GM23248 (cell line): ENCODE measurements around the gene LDHB. TPM values are rescaled to one million over a fixed set of nuclear protein-coding genes. Genes with fewer than 3 reads are reported as not detected.

Source experiments
- DNase-seq: peaks from one replicate; pipeline ENCODE4 v3.0.0-alpha.2; 2015
- H2AFZ ChIP-seq: fragments of 200-600 bp; sonication (generic); 2 replicates; pipeline ENCODE4 v1.6.1; 2016; ENCODE audit warnings: antibody characterized with exemption
- H3F3A ChIP-seq: fragments of 200-600 bp; sonication (generic); 2 replicates; pipeline ENCODE4 v1.6.1; 2016; ENCODE audit warnings: mild to moderate bottlenecking, antibody characterized with exemption, mixed run types; ENCODE audit not compliant: insufficient read depth
- H3K27ac ChIP-seq: fragments of 200-600 bp; sonication (generic); 2 replicates; pipeline ENCODE4 v1.5.1; 2016; ENCODE audit warnings: mild to moderate bottlenecking
- H3K27me3 ChIP-seq: fragments of 200-600 bp; sonication (generic); replicated peaks from 2 replicates; pipeline ENCODE4 v1.6.1; 2016; ENCODE audit warnings: mild to moderate bottlenecking; ENCODE audit not compliant: insufficient read depth
- H3K36me3 ChIP-seq: fragments of 200-600 bp; sonication (generic); 2 replicates; pipeline ENCODE4 v1.6.1; 2016; ENCODE audit warnings: low read depth, mild to moderate bottlenecking
- H3K4me1 ChIP-seq: fragments of 200-600 bp; sonication (generic); 2 replicates; pipeline ENCODE4 v1.6.1; 2016; ENCODE audit warnings: mild to moderate bottlenecking; ENCODE audit not compliant: insufficient read depth
- H3K4me2 ChIP-seq: fragments of 200-600 bp; sonication (generic); one replicate; pipeline ENCODE4 v1.6.1; 2016; ENCODE audit warnings: mild to moderate bottlenecking; ENCODE audit not compliant: unreplicated experiment
- H3K4me3 ChIP-seq: fragments of 200-600 bp; sonication (generic); 2 replicates; pipeline ENCODE4 v1.5.1; 2016; ENCODE audit warnings: mild to moderate bottlenecking
- H3K79me2 ChIP-seq: fragments of 200-600 bp; sonication (generic); 2 replicates; pipeline ENCODE4 v1.6.1; 2016; ENCODE audit warnings: mild to moderate bottlenecking; ENCODE audit not compliant: insufficient read depth
- H3K9ac ChIP-seq: fragments of 200-600 bp; sonication (generic); 2 replicates; pipeline ENCODE4 v1.6.1; 2016; ENCODE audit warnings: mild to moderate bottlenecking
- H3K9me2 ChIP-seq: fragments of 200-600 bp; sonication (generic); 2 replicates; pipeline ENCODE4 v1.6.1; 2016; ENCODE audit warnings: mixed run types, mild to moderate bottlenecking, moderate library complexity; ENCODE audit not compliant: insufficient read depth
- H3K9me3 ChIP-seq: fragments of 200-600 bp; sonication (generic); one replicate; pipeline ENCODE4 v1.6.1; 2017; ENCODE audit warnings: low read depth
- H4K20me1 ChIP-seq: fragments of 200-600 bp; sonication (generic); 2 replicates; pipeline ENCODE4 v1.6.0; 2016; ENCODE audit not compliant: insufficient read depth
- EZH2 ChIP-seq: fragments of 200-600 bp; sonication (generic); IDR thresholded peaks from 2 replicates; pipeline ENCODE4 v1.6.1; 2018; ENCODE audit warnings: antibody characterized with exemption, mild to moderate bottlenecking; ENCODE audit not compliant: insufficient read depth, poor library complexity, severe bottlenecking
- EZH2phosphoT487 ChIP-seq: fragments of 200-600 bp; sonication (generic); IDR thresholded peaks from 2 replicates; pipeline ENCODE4 v1.6.1; 2018; ENCODE audit warnings: antibody characterized with exemption, moderate library complexity, mild to moderate bottlenecking, low read depth; ENCODE audit not compliant: insufficient read depth
- WGBS, 2 experiments: methylation state at CpG; one replicate each; pipeline ENCODE4 v1.1.6; 2015 to 2017; ENCODE audit warnings: low lambda C conversion rate in 2 of 2, low coverage in 1 of 2; ENCODE audit errors: missing lambda C conversion rate in 2 of 2; 5-methylcytosine and 5-hydroxymethylcytosine counted together
- in situ Hi-C: fragments of 300-500 bp; cut with MboI; formaldehyde crosslinking; loops from 2 replicates; pipeline ENCODE4 v1.15.0; 2020
- polyA plus RNA-seq: library from polyadenylated mRNA; unstranded; fragments of >200 nt; fragmentation: Nextera tagmentation; extraction: Ambion mirVana; gene quantifications from 2 replicates; pipeline ENCODE4 v1.2.1, GENCODE V29; 2016
- total RNA-seq: library from RNA; depleted of rRNA; stranded (reverse); fragments of >200 nt; shearing (Covaris generic); gene quantifications from 2 replicates; pipeline ENCODE4 v1.2.3, GENCODE V29; 2014

Gene LDHB
- total and polyA plus RNA-seq, 2 experiments from 2014 or later: 464 to 497 TPM

DNA sequence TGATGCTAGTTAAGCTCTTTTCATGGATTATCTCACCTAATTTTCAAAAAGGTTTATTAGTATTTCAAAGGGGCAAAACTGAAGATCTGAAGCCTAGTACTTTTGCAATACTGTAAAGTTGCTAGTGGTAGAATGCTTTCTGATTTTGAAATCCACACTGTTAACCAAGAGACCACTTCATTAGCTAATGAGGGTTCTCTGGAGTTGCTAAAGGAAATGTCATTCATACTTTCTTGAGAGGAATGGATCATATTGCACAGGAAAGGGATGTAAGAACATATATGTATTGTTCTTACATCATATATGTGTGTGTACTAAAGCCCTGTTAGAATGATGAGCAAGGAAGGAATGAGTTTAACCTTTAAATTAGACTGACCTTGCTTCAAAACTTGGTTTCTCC lies 39.0 kb upstream of the LDHB start:
- no peaks in the 10 kb centered on the region for H3K79me2 ChIP-seq
- H3K36me3 ChIP-seq: no peaks in the 10 kb centered on the region
- no peaks in the 10 kb centered on the region for H3F3A ChIP-seq
- H3K4me2 ChIP-seq: no peak overlapping the region
- no peaks in the 10 kb centered on the region for H4K20me1 ChIP-seq
- H2AFZ ChIP-seq: peak overlapping the region; percentile 44; the same call in 1 of the 2 replicates
- in situ Hi-C loops: no loop called here
- no peak for DNase-seq
- no peak for TF ChIP-seq EZH2
- no peak for TF ChIP-seq EZH2phosphoT487
- no peaks in the 10 kb centered on the region for H3K27me3 ChIP-seq
- H3K27ac ChIP-seq: no peak overlapping the region
- no peaks in the 10 kb centered on the region for H3K9me3 ChIP-seq
- no peak overlapping the region for H3K9ac ChIP-seq
- no peak overlapping the region for H3K4me3 ChIP-seq
- peaks cover 18% of the 10 kb centered on the region; the same call in 1 of the 2 replicates for H3K4me1 ChIP-seq
- no peaks in the 10 kb centered on the region for H3K9me2 ChIP-seq

DNA sequence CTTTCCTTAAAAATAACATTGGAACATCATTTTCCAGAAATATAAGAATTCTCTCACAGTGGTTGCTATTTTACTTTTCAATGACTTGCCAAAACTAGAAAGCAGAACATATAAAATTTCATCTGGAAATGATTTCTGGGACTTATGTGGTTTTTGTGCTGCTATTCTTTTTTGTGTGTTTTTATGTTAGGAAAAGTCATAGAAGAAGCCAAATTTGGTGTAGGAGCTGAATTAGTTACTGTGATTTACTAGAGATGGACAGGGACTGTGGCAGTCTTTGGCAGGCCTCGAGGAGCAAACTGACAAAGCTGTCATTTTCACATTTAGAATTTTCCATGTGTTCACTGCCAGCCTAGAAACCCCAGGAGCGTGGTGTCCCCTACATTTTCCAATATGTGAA lies 38.3 kb upstream of the LDHB start:
- in situ Hi-C loops: no loop called here

GRCh38 chr12:21694660-21695059 lies 37.0 kb upstream of the LDHB start:
- TF ChIP-seq EZH2phosphoT487: no peak
- TF ChIP-seq EZH2: no peak
- Histone ChIP-seq H3K4me3 (no peak overlapping the region), H3K9ac (no peak overlapping the region), H4K20me1 (no peaks in the 10 kb centered on the region), H3K4me1 (peaks cover 18% of the 10 kb centered on the region; the same call in 1 of the 2 replicates), H3K27me3 (no peaks in the 10 kb centered on the region), H3K9me2 (no peaks in the 10 kb centered on the region), H3K4me2 (no peak overlapping the region), H3F3A (no peaks in the 10 kb centered on the region), H3K36me3 (no peaks in the 10 kb centered on the region), H2AFZ (no peak overlapping the region), H3K27ac (no peak overlapping the region), H3K79me2 (no peaks in the 10 kb centered on the region), H3K9me3 (no peaks in the 10 kb centered on the region)
- WGBS, 2 experiments: 86 to 90% methylated on average over 10 of the region's 10 CpGs
- in situ Hi-C loops: no loop called here
- DNase-seq: no peak

More for the DNA sequence above, 38.3 kb upstream of the LDHB start:
- H4K20me1 ChIP-seq: no peaks in the 10 kb centered on the region
- 21 to 22% methylated on average over 2 of the region's 2 CpGs for WGBS, 2 experiments
- TF ChIP-seq EZH2phosphoT487: no peak
- no peak for TF ChIP-seq EZH2
- H3K9ac ChIP-seq: no peak overlapping the region
- H3K9me3 ChIP-seq: no peaks in the 10 kb centered on the region
- peaks cover 18% of the 10 kb centered on the region; the same call in 1 of the 2 replicates for H3K4me1 ChIP-seq
- no peaks in the 10 kb centered on the region for H3F3A ChIP-seq
- H3K27me3 ChIP-seq: no peaks in the 10 kb centered on the region
- peak overlapping the region; percentile 5 for H3K4me2 ChIP-seq
- H3K9me2 ChIP-seq: no peaks in the 10 kb centered on the region
- H2AFZ ChIP-seq: peak overlapping the region; percentile 44; the same call in 1 of the 2 replicates
- DNase-seq: peak; percentile 23
- no peaks in the 10 kb centered on the region for H3K79me2 ChIP-seq
- no peak overlapping the region for H3K4me3 ChIP-seq
- H3K36me3 ChIP-seq: no peaks in the 10 kb centered on the region
- H3K27ac ChIP-seq: no peak overlapping the region

DNA sequence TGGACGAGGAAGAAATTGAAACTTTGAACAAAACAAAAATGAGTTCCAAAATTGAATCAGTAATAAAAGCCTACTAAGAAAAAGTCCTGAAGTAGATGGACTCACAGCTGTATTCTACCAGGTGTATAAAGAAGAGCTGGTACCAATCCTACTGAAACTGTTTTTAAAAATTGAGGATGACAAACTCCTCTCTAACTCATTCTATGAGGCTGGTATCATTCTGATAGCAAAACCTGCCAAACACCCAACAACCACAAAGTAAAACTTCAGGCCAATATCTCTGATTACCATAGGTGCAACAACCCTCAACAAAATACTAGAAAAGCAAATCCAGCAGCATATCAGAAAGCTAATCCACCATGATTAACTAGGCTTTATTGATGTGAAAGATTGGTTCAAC lies 33.9 kb upstream of the LDHB start:
- peaks cover 9% of the 10 kb centered on the region; the same call in 1 of the 2 replicates for H3K4me1 ChIP-seq
- no peak overlapping the region for H2AFZ ChIP-seq
- H3K9me3 ChIP-seq: no peaks in the 10 kb centered on the region
- DNase-seq: no peak
- H3K79me2 ChIP-seq: no peaks in the 10 kb centered on the region
- 24 to 30% methylated on average over 1 of the region's 1 CpG for WGBS, 2 experiments
- no peak overlapping the region for H3K4me2 ChIP-seq
- H3K4me3 ChIP-seq: no peak overlapping the region
- in situ Hi-C loops: no loop called here
- no peaks in the 10 kb centered on the region for H3F3A ChIP-seq
- H3K27me3 ChIP-seq: no peaks in the 10 kb centered on the region
- no peaks in the 10 kb centered on the region for H3K36me3 ChIP-seq
- H3K27ac ChIP-seq: no peak overlapping the region
- no peak overlapping the region for H3K9ac ChIP-seq
- H3K9me2 ChIP-seq: no peaks in the 10 kb centered on the region
- no peak for TF ChIP-seq EZH2phosphoT487
- no peak for TF ChIP-seq EZH2
- no peaks in the 10 kb centered on the region for H4K20me1 ChIP-seq

- Histone ChIP-seq H3K4me3 (no peak overlapping the region), H3F3A (no peaks in the 10 kb centered on the region), H3K4me1 (peaks cover 2% of the 10 kb centered on the region; the same call in 1 of the 2 replicates), H4K20me1 (no peaks in the 10 kb centered on the region), H3K9me3 (no peaks in the 10 kb centered on the region), H3K36me3 (no peaks in the 10 kb centered on the region), H3K27ac (no peak overlapping the region), H3K9me2 (no peaks in the 10 kb centered on the region), H3K4me2 (no peak overlapping the region), H2AFZ (no peak overlapping the region), H3K27me3 (no peaks in the 10 kb centered on the region), H3K9ac (no peak overlapping the region), H3K79me2 (no peaks in the 10 kb centered on the region)
- no peak for TF ChIP-seq EZH2phosphoT487
- no peak for TF ChIP-seq EZH2
- no peak for DNase-seq
- 40 to 44% methylated on average over 2 of the region's 2 CpGs for WGBS, 2 experiments
- in situ Hi-C loops: no loop called here
These were observed 33.2 kb upstream of the LDHB start for GRCh38 chr12:21690704-21691368.
